KBM-7 (cell line): Measurements from ENCODE around the gene OR1L8.
"Not testable (repeated sequence)": the region's sequence is repeated elsewhere in the genome, so short reads cannot be mapped to it uniquely, and the experiment has no call there.

Source experiments
- DNase-seq: peaks from one replicate; pipeline ENCODE4 v3.0.0-alpha.2; 2015
- in situ Hi-C: fragments of 300-500 bp; cut with MboI; formaldehyde crosslinking; loops from 2 replicates; pipeline ENCODE4 v1.14.3; 2020; ENCODE audit warnings: low sequenced_read_pairs, low pct_unique_long_range_greater_than_20kb, mixed read lengths

The OR1L8 gene

GRCh38 chr9:122583284-122583683 lies at the start of gene OR1L8:
Gene OR1L8, minus strand, starts transcription at chr9:122583384. Its CDS starts 14,907 bp downstream, at chr9:122568477.
- DNase-seq, in situ Hi-C loops: not testable (repeated sequence)

- in situ Hi-C loops, result no loop called here
Observed at GRCh38 chr9:122619996-122620395, 36.8 kb upstream of the OR1L8 start.

GRCh38 chr9:122614362-122614761 lies 31.2 kb upstream of the OR1L8 start, which contains the start of gene OR1Q1:
Gene OR1Q1, plus strand, starts transcription at chr9:122614738. Its CDS starts 0 bp downstream, at chr9:122614738.
- in situ Hi-C loops, result no loop called here
- DNase-seq, result no peak

More at GRCh38 chr9:122619996-122620395, 36.8 kb upstream of the OR1L8 start:
- no peak for DNase-seq

- in situ Hi-C loops, result no loop called here
Observed at GRCh38 chr9:122609804-122610203, 26.6 kb upstream of the OR1L8 start.

GRCh38 chr9:122606587-122606986 lies 23.4 kb upstream of the OR1L8 start:
- in situ Hi-C loops, result no loop called here
- no peak for DNase-seq

More at GRCh38 chr9:122609804-122610203, 26.6 kb upstream of the OR1L8 start:
- DNase-seq, result no peak

- no peak for DNase-seq
- in situ Hi-C loops, result no loop called here
Observed at GRCh38 chr9:122605691-122606090, 22.5 kb upstream of the OR1L8 start.

- in situ Hi-C loops, result no loop called here
- DNase-seq, result no peak
Observed at GRCh38 chr9:122580360-122580759, 2.8 kb downstream of the OR1L8 start.

GRCh38 chr9:122579874-122580273 lies 3.3 kb downstream of the OR1L8 start:
- DNase-seq, result no peak
- in situ Hi-C loops, result no loop called here

- in situ Hi-C loops, result no loop called here
- no peak for DNase-seq
Observed at GRCh38 chr9:122572456-122572855, 10.7 kb downstream of the OR1L8 start.

- in situ Hi-C loops, result no loop called here
- no peak for DNase-seq
Observed at GRCh38 chr9:122567901-122568300, 15.3 kb downstream of the OR1L8 start.

GRCh38 chr9:122562134-122562760 lies 20.9 kb downstream of the OR1L8 start:
- DNase-seq, result no peak
- in situ Hi-C loops, result no loop called here

GRCh38 chr9:122561446-122561845 lies 21.7 kb downstream of the OR1L8 start:
- DNase-seq, result no peak
- in situ Hi-C loops, result no loop called here

- in situ Hi-C loops, result no loop called here
- no peak for DNase-seq
Observed at GRCh38 chr9:122552812-122553211, 30.4 kb downstream of the OR1L8 start, which contains the start of gene OR1N2. Gene OR1N2, plus strand, starts transcription at chr9:122553112. Its CDS starts 100 bp downstream, at chr9:122553212.

- no peak for DNase-seq
- in situ Hi-C loops, result no loop called here
Observed at GRCh38 chr9:122551371-122551770, 31.8 kb downstream of the OR1L8 start.

- DNase-seq, result no peak
- in situ Hi-C loops, result no loop called here
Observed at GRCh38 chr9:122546196-122546595, 37.0 kb downstream of the OR1L8 start.

- no peak for DNase-seq
- in situ Hi-C loops, result no loop called here
Observed at GRCh38 chr9:122538757-122539156, 44.4 kb downstream of the OR1L8 start.

- in situ Hi-C loops, DNase-seq: not testable (repeated sequence)
Observed at GRCh38 chr9:122537066-122537465, 46.1 kb downstream of the OR1L8 start.

GRCh38 chr9:122536134-122536533 lies 47.0 kb downstream of the OR1L8 start:
- in situ Hi-C loops, result no loop called here
- no peak for DNase-seq

GRCh38 chr9:122531157-122531556 lies 52.0 kb downstream of the OR1L8 start:
- DNase-seq, in situ Hi-C loops: not testable (repeated sequence)

- in situ Hi-C loops, result no loop called here
- no peak for DNase-seq
Observed at GRCh38 chr9:122527193-122527592, 56.0 kb downstream of the OR1L8 start, which contains the start of gene OR1N1. Gene OR1N1, minus strand, starts transcription at chr9:122527293. Its CDS starts 0 bp downstream, at chr9:122527293.

GRCh38 chr9:122526602-122527001 lies 56.6 kb downstream of the OR1L8 start:
- no peak for DNase-seq

More at GRCh38 chr9:122526602-122527001, 56.6 kb downstream of the OR1L8 start:
- in situ Hi-C loops, result no loop called here
